HG03097 (cell line): ENCODE measurements around the gene CCDC13.

Experiments
- ATAC-seq: cut with Tn5 transposase; IDR thresholded peaks from one replicate; pipeline ENCODE4 v1.9.1; 2021; ENCODE audit not compliant: unreplicated experiment, low FRiP score

CCDC13 gene

DNA sequence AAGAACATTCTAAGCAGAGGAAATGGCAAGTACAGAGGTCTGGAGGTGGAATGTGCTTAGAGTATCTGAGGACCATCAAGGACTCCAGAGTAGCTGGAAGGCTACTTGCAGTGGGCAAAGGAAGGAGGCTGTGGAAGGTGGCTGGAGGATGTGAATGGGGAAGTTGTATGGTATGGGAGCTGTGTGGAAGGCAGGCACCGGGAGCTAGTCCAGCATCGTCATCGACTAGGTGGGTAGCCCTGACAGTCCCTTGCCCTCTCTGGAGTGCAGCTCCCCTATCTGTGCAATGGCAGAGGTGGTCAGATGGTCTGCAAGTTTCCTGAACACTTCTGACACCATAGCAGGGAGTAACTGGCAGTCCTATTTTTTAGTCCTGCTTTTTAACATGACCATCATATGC lies 19.3 kb downstream of the CCDC13 start:
- ATAC-seq: no peak

- ATAC-seq: no peak
These were observed 20.1 kb downstream of the CCDC13 start for GRCh38 chr3:42752961-42753360.

- no peak for ATAC-seq
These were observed 20.6 kb downstream of the CCDC13 start for GRCh38 chr3:42752441-42752840.

DNA sequence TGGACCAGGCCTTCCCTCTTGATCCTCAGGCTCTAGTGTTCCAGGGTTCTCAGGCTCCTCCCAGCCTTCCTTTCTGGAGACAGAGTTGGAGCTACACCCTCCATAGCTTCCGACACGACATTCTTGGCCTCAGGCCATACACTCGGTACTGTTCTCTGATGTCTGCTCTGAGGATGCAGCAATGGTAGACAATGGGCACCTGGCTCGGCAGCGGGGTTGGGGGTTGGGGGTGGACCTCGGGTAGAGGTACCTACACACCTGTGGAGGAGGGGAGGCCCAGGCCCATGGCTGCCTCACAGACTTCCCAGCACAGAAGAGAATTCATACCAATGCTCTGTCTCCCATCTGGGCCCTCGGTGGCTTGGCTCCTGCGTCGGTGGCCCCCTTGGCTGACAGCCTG lies 21.4 kb downstream of the CCDC13 start:
- ATAC-seq: no peak

DNA sequence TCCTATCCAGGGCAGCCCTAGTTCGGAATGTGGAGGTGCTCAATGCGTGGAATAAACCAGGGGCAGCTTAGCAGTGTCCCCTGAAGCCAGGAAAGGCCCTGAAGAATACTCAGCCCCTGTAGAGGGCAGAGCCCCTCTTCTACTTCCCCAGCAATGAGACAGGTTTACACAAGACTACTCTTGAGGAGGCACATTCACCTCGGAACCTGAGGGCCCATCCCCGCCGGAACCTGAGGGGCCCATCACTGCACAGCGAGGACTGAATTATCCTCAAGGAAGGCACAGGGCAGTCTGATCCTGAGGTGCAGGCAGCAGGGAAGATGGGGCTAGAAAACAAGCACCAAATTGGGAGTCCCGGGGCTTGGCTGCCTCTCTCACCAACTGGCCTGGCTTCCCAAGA lies 22.2 kb downstream of the CCDC13 start:
- no peak for ATAC-seq

DNA sequence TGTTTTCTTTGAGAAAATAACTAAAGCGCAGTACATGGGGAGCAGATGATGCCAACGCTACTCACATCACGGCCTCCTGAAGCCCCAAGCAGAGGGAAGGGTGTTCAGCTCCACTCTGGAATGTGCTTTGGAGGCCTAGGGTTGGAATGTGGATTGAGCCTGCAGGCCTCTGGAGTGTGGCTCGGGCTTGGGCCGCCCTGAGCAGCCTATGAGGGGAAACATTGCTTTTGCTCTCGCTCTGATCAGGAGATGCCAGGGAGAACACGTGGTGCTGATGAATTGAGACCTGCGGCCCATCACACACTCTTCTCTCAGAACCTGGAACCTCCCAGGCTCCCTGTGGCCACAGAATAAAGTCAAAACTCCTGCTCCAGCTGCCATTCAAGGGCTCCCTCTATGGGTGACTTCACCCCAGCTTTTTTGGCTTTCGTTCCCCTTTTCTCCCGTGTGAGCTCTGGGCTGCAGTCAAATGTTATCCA lies 23.3 kb downstream of the CCDC13 start:
- ATAC-seq: no peak

DNA sequence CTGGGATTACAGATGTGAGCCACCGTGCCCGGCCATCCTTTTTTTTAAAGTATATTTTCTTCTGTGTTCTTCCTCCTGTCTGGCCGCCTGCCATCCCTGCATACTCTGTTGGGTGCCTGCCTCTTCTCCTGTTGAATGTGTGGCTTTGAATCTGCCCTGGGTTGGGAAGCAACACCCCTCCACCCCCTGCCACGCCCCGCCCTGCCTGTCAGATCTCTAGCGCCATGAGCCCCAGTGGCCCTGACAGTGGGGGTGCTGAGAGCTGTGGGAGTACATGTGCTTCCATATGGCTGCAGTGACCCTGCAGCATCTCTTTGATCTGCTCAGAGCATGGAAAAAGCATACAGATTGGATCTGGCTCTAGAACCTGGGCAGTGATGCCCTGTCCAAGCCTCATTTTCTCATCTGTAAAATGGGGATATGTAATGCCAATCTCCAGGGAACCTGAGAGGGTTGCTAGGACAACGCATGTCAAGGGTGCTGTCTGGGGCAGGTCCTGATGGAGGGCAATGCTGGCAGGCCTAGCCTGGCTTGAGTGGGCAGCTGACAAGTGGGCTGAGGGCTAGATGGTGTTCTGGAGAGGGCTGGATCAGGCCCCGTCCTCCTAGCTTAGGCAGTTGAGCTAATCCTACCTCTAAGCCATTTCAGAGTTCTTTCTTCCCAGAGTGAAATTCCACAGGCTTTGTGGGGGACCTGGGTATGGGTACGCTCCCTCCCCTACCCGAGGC lies 23.9 kb downstream of the CCDC13 start:
- ATAC-seq: no peak

GRCh38 chr3:42747581-42747980 lies 25.5 kb downstream of the CCDC13 start:
- no peak for ATAC-seq

GRCh38 chr3:42746455-42747450 lies 26.3 kb downstream of the CCDC13 start:
- no peak for ATAC-seq

DNA sequence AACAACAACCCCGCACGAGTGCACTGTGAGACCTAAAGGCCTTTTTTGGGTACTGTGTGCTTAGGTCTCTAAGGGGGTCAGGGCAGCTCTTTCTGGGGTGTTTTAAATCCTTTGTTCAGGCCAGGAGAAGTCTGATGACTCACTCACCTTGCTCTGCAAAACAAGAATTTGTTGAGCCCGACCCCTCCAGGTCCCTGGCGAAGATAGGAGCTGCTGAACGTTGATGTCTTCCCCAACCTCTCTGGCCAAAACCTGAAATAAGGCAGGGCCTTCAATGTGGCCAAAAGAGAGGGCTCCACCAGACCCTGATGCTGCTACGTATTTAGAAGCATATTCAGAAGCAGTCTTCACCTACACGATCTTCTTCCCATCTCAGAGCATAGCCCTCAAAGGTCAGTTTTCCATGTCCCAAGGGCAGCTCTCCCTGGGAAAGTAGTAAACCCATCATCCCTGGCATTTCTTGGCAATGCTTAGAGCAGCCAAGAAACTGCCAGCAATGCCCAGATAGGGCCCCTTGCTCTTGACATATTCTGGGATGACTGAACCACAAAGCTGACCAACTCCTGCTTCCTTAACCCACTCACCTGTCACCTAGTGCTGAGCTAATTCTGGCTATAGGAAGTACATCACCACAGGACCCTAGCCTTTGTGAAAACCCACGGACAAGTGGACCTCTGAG lies 27.1 kb downstream of the CCDC13 start:
- no peak for ATAC-seq

GRCh38 chr3:42745291-42745745 lies 27.7 kb downstream of the CCDC13 start:
- ATAC-seq: no peak

DNA sequence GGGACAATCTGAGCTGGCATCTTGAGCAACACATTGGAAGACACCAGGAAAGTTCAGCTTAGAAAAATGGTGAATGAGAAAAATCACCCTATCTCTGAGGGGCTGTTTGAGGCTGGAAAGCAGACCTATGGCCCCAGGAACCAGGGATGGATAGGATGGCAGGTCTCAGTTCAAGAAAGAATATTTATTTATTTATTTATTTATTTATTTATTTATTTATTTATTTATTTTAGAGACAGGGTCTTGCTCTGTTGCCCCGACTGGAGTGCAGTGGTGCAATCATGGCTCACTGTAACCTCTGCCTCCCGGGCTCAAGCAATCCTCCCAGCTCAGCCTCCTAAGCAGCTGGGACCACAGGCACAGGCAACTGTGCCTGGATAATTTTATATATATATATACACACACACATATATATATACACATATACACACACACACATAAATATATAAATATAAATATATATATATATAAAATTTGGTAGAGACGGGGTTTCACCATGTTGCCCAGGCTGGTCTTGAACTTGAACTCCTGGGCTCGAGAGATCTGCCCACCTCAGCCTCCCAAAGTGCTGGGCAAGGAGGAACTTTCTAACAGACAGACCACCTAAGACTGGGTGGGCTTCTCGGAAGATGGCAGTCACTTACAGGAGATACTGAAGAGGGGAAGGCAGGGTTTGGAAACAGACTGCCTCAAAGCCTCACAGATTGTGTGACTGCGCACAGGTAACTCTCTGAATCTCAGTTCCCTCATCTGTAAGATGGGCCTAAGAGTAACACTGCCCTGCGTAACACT lies 29.7 kb downstream of the CCDC13 start:
- no peak for ATAC-seq

GRCh38 chr3:42742688-42743087 lies 30.4 kb downstream of the CCDC13 start:
- ATAC-seq: no peak

GRCh38 chr3:42742259-42742658 lies 30.8 kb downstream of the CCDC13 start:
- no peak for ATAC-seq

DNA sequence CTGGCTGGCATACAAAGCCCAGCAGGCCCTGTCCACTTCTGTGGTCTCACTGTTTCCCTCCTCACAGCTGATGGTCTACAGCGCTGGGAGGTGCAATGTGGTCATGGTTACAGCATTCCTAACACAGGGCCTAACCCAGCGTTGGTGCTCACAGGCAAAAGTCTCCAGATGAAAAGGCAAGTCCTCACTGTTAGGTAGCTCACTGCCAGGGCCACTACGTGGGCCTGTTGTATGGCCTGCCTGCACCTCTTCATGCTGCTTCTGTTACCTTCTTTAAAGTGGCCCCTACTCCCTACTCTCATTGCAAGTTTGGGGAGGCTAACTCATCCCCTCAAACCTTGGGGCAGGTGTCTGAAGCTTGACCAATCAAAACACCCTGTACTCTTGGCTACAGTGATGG lies 31.3 kb downstream of the CCDC13 start:
- no peak for ATAC-seq

- ATAC-seq: no peak
These were observed 33.5 kb downstream of the CCDC13 start for GRCh38 chr3:42739401-42740158.

DNA sequence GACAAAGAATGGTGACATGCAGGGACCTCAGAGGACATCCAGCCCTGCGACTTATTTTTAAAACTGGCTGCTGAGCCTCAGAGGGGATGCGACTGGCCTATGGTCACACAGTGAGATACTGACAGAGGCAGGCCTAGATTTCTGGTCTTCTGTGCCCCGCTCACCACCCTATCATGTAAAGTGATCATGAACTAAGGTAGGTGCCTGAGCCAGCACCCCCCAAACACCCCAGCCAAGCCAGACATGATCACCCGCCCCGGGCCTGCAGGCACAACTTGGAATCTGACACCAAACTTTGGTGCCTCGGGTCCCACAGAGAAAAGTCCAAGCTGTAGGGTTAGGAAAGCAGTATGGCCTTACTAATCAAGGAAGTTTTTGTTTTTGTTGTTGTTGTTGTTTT lies 36.5 kb downstream of the CCDC13 start:
- ATAC-seq: no peak

DNA sequence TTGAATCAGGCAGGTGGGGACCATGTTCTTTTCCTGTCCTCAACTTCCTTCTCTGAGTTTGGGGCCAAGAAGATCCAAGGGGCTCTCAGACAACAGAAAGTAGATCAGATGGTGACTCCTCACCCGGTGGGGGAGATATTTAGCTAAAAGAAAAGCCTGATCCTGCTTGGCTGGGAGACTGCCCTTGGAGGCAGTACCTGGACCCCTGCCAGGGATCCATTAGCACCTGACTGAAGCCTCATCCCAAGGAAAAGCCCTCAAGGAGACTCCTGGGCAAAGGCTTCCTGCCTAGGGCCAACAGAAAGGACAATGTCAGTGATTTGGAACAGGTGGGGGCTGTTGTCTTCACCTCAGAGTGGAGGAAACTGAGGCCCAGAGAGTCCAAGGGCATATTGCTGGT lies 37.0 kb downstream of the CCDC13 start:
- ATAC-seq: no peak

DNA sequence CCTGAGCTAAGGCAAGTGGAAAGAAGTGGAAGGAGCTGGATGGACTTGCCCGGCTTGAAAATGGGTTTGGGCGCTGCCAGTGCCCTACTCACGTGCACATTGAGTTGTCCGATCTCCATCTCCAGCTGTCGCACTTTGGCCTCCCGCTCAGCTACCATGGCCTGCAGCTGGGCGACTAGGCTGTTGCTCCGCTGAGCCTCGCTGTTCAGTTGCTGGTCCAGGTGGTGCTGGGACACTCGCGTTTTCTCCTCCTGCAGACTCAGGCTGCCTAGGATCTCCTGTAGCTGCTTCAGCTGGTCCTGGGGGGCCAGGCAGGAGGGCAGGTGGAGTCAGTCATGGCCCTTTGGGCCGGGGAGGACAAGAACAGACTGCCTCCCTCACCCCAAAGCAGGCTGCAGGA lies 37.4 kb downstream of the CCDC13 start:
- ATAC-seq: no peak
